ENCODE data around the gene LTB4R2. TPM values are rescaled to one million over a fixed set of nuclear protein-coding genes. Genes with fewer than 3 reads are reported as not detected.

LTB4R2 gene
- total RNA-seq, 1 donor from 2014 or later: 1.6 TPM

- Histone ChIP-seq H3K4me3 (ENCODE audit: low read length in 3 of 3) (peak within 1 kb of the TSS; percentile 71 to 77 (median 73)), H3K27me3 (ENCODE audit: control insufficient read depth in 3 of 3, insufficient read depth in 3 of 3, low read length in 3 of 3) (peaks cover 0 to 14% (median 10%) of the 10 kb centered on the region in 3 donors), H3K9ac (ENCODE audit: low read depth in 1 of 3, low read length in 3 of 3) (peak within 1 kb of the TSS; percentile 59 to 80 (median 68)), H3K36me3 (ENCODE audit: control insufficient read depth in 3 of 3, insufficient read depth in 3 of 3, low read length in 3 of 3) (peaks cover 12 to 18% (median 16%) of the 10 kb centered on the region in 3 donors), H3K9me3 (ENCODE audit: control insufficient read depth in 3 of 3, low read length in 3 of 3) (peaks cover 0 to 2% (median 0%) of the 10 kb centered on the region in 3 donors), H3K4me1 (ENCODE audit: control insufficient read depth in 3 of 3, insufficient read depth in 3 of 3, low read length in 3 of 3) (peaks cover 38 to 69% (median 46%) of the 10 kb centered on the region in 3 donors), H3K27ac (ENCODE audit: low read depth, low read length) (peak within 1 kb of the TSS; percentile 69)
These were observed 985 bp downstream of the LTB4R2 start, which contains the start of gene LTB4R for GRCh38 chr14:24310646-24311604. Gene LTB4R, plus strand, starts transcription at chr14:24311502. Its CDS starts 4,150 bp downstream, at chr14:24315652.

GRCh38 chr14:24311837-24312615 lies 2.1 kb downstream of the LTB4R2 start:
- peaks cover 40 to 77% (median 54%) of the 10 kb centered on the region in 3 donors for H3K4me1 ChIP-seq (ENCODE audit: control insufficient read depth in 3 of 3, insufficient read depth in 3 of 3, low read length in 3 of 3)

GRCh38 chr14:24312736-24313507 lies 3.0 kb downstream of the LTB4R2 start:
- no peak overlapping the region for H3K9ac ChIP-seq (ENCODE audit: low read depth in 1 of 3, low read length in 3 of 3)

More at GRCh38 chr14:24311837-24312615, 2.1 kb downstream of the LTB4R2 start:
- peaks cover 0 to 2% (median 0%) of the 10 kb centered on the region in 3 donors for H3K9me3 ChIP-seq (ENCODE audit: control insufficient read depth in 3 of 3, low read length in 3 of 3)
- H3K4me3 ChIP-seq (ENCODE audit: low read length in 3 of 3): peak overlapping the region; percentile 71 to 77 (median 73)
- H3K27me3 ChIP-seq (ENCODE audit: control insufficient read depth in 3 of 3, insufficient read depth in 3 of 3, low read length in 3 of 3): peaks cover 5 to 25% (median 20%) of the 10 kb centered on the region in 3 donors
- H3K36me3 ChIP-seq (ENCODE audit: control insufficient read depth in 3 of 3, insufficient read depth in 3 of 3, low read length in 3 of 3): peaks cover 3 to 9% (median 7%) of the 10 kb centered on the region in 3 donors
- peak overlapping the region; percentile 69 for H3K27ac ChIP-seq (ENCODE audit: low read depth, low read length)
- H3K9ac ChIP-seq (ENCODE audit: low read depth in 1 of 3, low read length in 3 of 3): peak overlapping the region; percentile 59 to 80 (median 68)

GRCh38 chr14:24313913-24314312 lies 4.0 kb downstream of the LTB4R2 start:
- H3K4me3 ChIP-seq (ENCODE audit: low read length in 3 of 3): no peak overlapping the region
- peaks cover 13 to 41% (median 36%) of the 10 kb centered on the region in 3 donors for H3K27me3 ChIP-seq (ENCODE audit: control insufficient read depth in 3 of 3, insufficient read depth in 3 of 3, low read length in 3 of 3)
- peaks cover 40 to 73% (median 52%) of the 10 kb centered on the region in 3 donors for H3K4me1 ChIP-seq (ENCODE audit: control insufficient read depth in 3 of 3, insufficient read depth in 3 of 3, low read length in 3 of 3)
- H3K36me3 ChIP-seq (ENCODE audit: control insufficient read depth in 3 of 3, insufficient read depth in 3 of 3, low read length in 3 of 3): peaks cover 0 to 2% (median 2%) of the 10 kb centered on the region in 3 donors
- H3K27ac ChIP-seq (ENCODE audit: low read depth, low read length): no peak overlapping the region
- H3K9ac ChIP-seq (ENCODE audit: low read depth in 1 of 3, low read length in 3 of 3): no peak overlapping the region
- H3K9me3 ChIP-seq (ENCODE audit: control insufficient read depth in 3 of 3, low read length in 3 of 3): peaks cover 0 to 2% (median 0%) of the 10 kb centered on the region in 3 donors

More at GRCh38 chr14:24312736-24313507, 3.0 kb downstream of the LTB4R2 start:
- Histone ChIP-seq H3K4me1 (ENCODE audit: control insufficient read depth in 3 of 3, insufficient read depth in 3 of 3, low read length in 3 of 3) (peaks cover 40 to 77% (median 52%) of the 10 kb centered on the region in 3 donors), H3K4me3 (ENCODE audit: low read length in 3 of 3) (no peak overlapping the region), H3K27me3 (ENCODE audit: control insufficient read depth in 3 of 3, insufficient read depth in 3 of 3, low read length in 3 of 3) (peaks cover 5 to 33% (median 27%) of the 10 kb centered on the region in 3 donors), H3K36me3 (ENCODE audit: control insufficient read depth in 3 of 3, insufficient read depth in 3 of 3, low read length in 3 of 3) (peaks cover 0 to 5% (median 4%) of the 10 kb centered on the region in 3 donors), H3K9me3 (ENCODE audit: control insufficient read depth in 3 of 3, low read length in 3 of 3) (peaks cover 0 to 2% (median 0%) of the 10 kb centered on the region in 3 donors), H3K27ac (ENCODE audit: low read depth, low read length) (peak overlapping the region; percentile 69)

- Histone ChIP-seq H3K9me3 (ENCODE audit: control insufficient read depth in 3 of 3, low read length in 3 of 3) (peaks cover 0 to 2% (median 0%) of the 10 kb centered on the region in 3 donors), H3K4me1 (ENCODE audit: control insufficient read depth in 3 of 3, insufficient read depth in 3 of 3, low read length in 3 of 3) (peaks cover 39 to 67% (median 47%) of the 10 kb centered on the region in 3 donors), H3K27me3 (ENCODE audit: control insufficient read depth in 3 of 3, insufficient read depth in 3 of 3, low read length in 3 of 3) (peaks cover 20 to 48% (median 42%) of the 10 kb centered on the region in 3 donors), H3K4me3 (ENCODE audit: low read length in 3 of 3) (no peak overlapping the region), H3K36me3 (ENCODE audit: control insufficient read depth in 3 of 3, insufficient read depth in 3 of 3, low read length in 3 of 3) (peaks cover 0 to 2% (median under 1%) of the 10 kb centered on the region in 3 donors), H3K27ac (ENCODE audit: low read depth, low read length) (no peak overlapping the region), H3K9ac (ENCODE audit: low read depth in 1 of 3, low read length in 3 of 3) (no peak overlapping the region)
These were observed 4.6 kb downstream of the LTB4R2 start for GRCh38 chr14:24314377-24315193.

GRCh38 chr14:24315243-24315806 lies 5.4 kb downstream of the LTB4R2 start:
- Histone ChIP-seq H3K9me3 (ENCODE audit: control insufficient read depth in 3 of 3, low read length in 3 of 3) (peaks cover 0 to 2% (median 0%) of the 10 kb centered on the region in 3 donors), H3K36me3 (ENCODE audit: control insufficient read depth in 3 of 3, insufficient read depth in 3 of 3, low read length in 3 of 3) (peaks cover 0 to 3% (median 2%) of the 10 kb centered on the region in 3 donors), H3K27me3 (ENCODE audit: control insufficient read depth in 3 of 3, insufficient read depth in 3 of 3, low read length in 3 of 3) (peaks cover 24 to 50% (median 46%) of the 10 kb centered on the region in 3 donors), H3K4me3 (ENCODE audit: low read length in 3 of 3) (no peak overlapping the region), H3K27ac (ENCODE audit: low read depth, low read length) (peak overlapping the region; percentile 60), H3K9ac (ENCODE audit: low read depth in 1 of 3, low read length in 3 of 3) (no peak overlapping the region), H3K4me1 (ENCODE audit: control insufficient read depth in 3 of 3, insufficient read depth in 3 of 3, low read length in 3 of 3) (peaks cover 31 to 60% (median 40%) of the 10 kb centered on the region in 3 donors)

- Histone ChIP-seq H3K9me3 (ENCODE audit: control insufficient read depth in 3 of 3, low read length in 3 of 3) (peaks cover 0 to 2% (median 0%) of the 10 kb centered on the region in 3 donors), H3K27ac (ENCODE audit: low read depth, low read length) (peak overlapping the region; percentile 60), H3K27me3 (ENCODE audit: control insufficient read depth in 3 of 3, insufficient read depth in 3 of 3, low read length in 3 of 3) (peaks cover 24 to 50% (median 46%) of the 10 kb centered on the region in 3 donors), H3K9ac (ENCODE audit: low read depth in 1 of 3, low read length in 3 of 3) (peak overlapping the region in 1 of 3 donors; percentile 45), H3K4me3 (ENCODE audit: low read length in 3 of 3) (peak overlapping the region in 1 of 3 donors; percentile 58), H3K36me3 (ENCODE audit: control insufficient read depth in 3 of 3, insufficient read depth in 3 of 3, low read length in 3 of 3) (peaks cover 0 to 3% (median 2%) of the 10 kb centered on the region in 3 donors), H3K4me1 (ENCODE audit: control insufficient read depth in 3 of 3, insufficient read depth in 3 of 3, low read length in 3 of 3) (peaks cover 26 to 53% (median 35%) of the 10 kb centered on the region in 3 donors)
These were observed 6.1 kb downstream of the LTB4R2 start for GRCh38 chr14:24315807-24316596.

Measured in skeletal muscle tissue (tissue), 4 donors.